Ishikawa (cell line): ENCODE results near the gene EEF1AKMT1.

Source experiments
- CEBPB ChIP-seq: IDR thresholded peaks from 2 replicates; pipeline ENCODE4 v1.6.1; 2012
- CREB1 ChIP-seq: IDR thresholded peaks from 2 replicates; pipeline ENCODE4 v1.6.1; 2012; ENCODE audit warnings: low read depth
- EGR1 ChIP-seq: IDR thresholded peaks from 2 replicates; pipeline ENCODE4 v1.6.1; 2012
- EP300 ChIP-seq: IDR thresholded peaks from 2 replicates; pipeline ENCODE4 v1.6.1; 2012; ENCODE audit warnings: borderline replicate concordance
- FOXM1 ChIP-seq: IDR thresholded peaks from 2 replicates; pipeline ENCODE4 v1.6.1; 2012; ENCODE audit warnings: low read depth, borderline replicate concordance
- NFIC ChIP-seq: IDR thresholded peaks from 2 replicates; pipeline ENCODE4 v1.6.1; 2012
- RAD21 ChIP-seq: IDR thresholded peaks from 2 replicates; pipeline ENCODE4 v1.6.1; 2012; ENCODE audit warnings: low read depth
- TAF1 ChIP-seq: IDR thresholded peaks from 2 replicates; pipeline ENCODE4 v1.6.1; 2012; ENCODE audit warnings: low read depth, mild to moderate bottlenecking
- TCF12 ChIP-seq: IDR thresholded peaks from 2 replicates; pipeline ENCODE4 v1.6.1; 2012; ENCODE audit warnings: low read depth
- TEAD4 ChIP-seq: IDR thresholded peaks from 2 replicates; pipeline ENCODE4 v1.6.1; 2012
- YY1 ChIP-seq: IDR thresholded peaks from 2 replicates; pipeline ENCODE4 v1.6.1; 2012; ENCODE audit warnings: low read depth
- ZBTB7A ChIP-seq: IDR thresholded peaks from 2 replicates; pipeline ENCODE4 v1.6.1; 2012; ENCODE audit warnings: low read depth
- TF ChIP-seq, protein P1 (sequence below): IDR thresholded peaks from 2 replicates; pipeline ENCODE4 v1.6.1; 2012; ENCODE audit warnings: low read depth, mild to moderate bottlenecking
- TF ChIP-seq, protein P2 (sequence below): IDR thresholded peaks from 2 replicates; pipeline ENCODE4 v1.6.1; 2012
- TF ChIP-seq, protein P3 (sequence below): IDR thresholded peaks from 2 replicates; pipeline ENCODE4 v1.6.1; 2012

EEF1AKMT1 gene

DNA sequence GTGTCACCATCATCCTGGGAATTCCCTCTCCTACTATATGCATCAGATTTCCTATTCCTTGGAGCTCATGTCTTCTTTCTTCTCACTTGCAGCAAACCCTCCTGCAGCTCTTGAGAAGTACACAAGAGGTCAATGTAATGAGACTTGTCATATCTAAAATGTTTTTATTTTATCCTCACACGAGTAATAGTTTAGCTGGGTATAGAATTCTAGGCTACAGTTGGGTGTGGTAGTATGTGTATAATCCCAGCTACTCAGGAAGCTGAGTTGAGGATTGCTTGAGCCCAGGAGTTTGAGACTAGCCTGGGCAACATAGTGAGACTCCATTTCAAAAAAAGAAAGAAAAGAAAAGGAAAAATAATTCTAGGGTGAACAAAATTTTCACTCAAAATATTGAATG lies 24.4 kb downstream of the EEF1AKMT1 start:
- TF ChIP-seq ZBTB7A = no peak
- no peak for TF ChIP-seq TAF1

DNA sequence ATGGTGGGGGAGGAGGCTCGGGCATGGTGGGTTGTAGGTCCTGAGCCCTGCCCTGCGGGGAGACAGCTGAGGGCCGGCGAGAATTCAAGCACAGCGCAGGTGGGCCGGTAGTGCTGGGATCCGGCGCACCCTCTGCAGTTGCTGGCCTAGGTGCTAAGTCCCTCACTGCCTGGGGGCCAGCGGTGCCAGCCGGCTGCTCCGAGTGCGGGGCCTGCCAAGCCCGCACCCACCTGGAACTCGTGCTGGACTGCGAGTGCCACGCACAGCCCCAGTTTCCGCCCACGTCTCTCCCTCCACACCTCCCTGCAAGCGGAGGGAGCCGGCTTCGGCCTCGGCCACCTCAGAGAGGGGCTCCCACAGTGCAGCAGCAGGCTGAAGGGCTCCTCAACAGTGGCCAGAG lies 33.7 kb downstream of the EEF1AKMT1 start:
- no peak for TF ChIP-seq CREB1
- TF ChIP-seq FOXM1 = no peak
- TF ChIP-seq EGR1 = no peak
- TF ChIP-seq TEAD4 = no peak
- no peak for TF ChIP-seq TCF12
- no peak for TF ChIP-seq RAD21
- TF ChIP-seq TAF1 = no peak
- TF ChIP-seq, protein P1, sequence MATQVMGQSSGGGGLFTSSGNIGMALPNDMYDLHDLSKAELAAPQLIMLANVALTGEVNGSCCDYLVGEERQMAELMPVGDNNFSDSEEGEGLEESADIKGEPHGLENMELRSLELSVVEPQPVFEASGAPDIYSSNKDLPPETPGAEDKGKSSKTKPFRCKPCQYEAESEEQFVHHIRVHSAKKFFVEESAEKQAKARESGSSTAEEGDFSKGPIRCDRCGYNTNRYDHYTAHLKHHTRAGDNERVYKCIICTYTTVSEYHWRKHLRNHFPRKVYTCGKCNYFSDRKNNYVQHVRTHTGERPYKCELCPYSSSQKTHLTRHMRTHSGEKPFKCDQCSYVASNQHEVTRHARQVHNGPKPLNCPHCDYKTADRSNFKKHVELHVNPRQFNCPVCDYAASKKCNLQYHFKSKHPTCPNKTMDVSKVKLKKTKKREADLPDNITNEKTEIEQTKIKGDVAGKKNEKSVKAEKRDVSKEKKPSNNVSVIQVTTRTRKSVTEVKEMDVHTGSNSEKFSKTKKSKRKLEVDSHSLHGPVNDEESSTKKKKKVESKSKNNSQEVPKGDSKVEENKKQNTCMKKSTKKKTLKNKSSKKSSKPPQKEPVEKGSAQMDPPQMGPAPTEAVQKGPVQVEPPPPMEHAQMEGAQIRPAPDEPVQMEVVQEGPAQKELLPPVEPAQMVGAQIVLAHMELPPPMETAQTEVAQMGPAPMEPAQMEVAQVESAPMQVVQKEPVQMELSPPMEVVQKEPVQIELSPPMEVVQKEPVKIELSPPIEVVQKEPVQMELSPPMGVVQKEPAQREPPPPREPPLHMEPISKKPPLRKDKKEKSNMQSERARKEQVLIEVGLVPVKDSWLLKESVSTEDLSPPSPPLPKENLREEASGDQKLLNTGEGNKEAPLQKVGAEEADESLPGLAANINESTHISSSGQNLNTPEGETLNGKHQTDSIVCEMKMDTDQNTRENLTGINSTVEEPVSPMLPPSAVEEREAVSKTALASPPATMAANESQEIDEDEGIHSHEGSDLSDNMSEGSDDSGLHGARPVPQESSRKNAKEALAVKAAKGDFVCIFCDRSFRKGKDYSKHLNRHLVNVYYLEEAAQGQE = no peak
- no peak for TF ChIP-seq CEBPB
- TF ChIP-seq, protein P2, sequence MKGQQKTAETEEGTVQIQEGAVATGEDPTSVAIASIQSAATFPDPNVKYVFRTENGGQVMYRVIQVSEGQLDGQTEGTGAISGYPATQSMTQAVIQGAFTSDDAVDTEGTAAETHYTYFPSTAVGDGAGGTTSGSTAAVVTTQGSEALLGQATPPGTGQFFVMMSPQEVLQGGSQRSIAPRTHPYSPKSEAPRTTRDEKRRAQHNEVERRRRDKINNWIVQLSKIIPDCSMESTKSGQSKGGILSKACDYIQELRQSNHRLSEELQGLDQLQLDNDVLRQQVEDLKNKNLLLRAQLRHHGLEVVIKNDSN = no peak
- no peak for TF ChIP-seq EP300
- no peak for TF ChIP-seq ZBTB7A
- no peak for TF ChIP-seq YY1
- TF ChIP-seq NFIC = no peak
- TF ChIP-seq, protein P3, sequence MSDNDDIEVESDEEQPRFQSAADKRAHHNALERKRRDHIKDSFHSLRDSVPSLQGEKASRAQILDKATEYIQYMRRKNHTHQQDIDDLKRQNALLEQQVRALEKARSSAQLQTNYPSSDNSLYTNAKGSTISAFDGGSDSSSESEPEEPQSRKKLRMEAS = no peak

DNA sequence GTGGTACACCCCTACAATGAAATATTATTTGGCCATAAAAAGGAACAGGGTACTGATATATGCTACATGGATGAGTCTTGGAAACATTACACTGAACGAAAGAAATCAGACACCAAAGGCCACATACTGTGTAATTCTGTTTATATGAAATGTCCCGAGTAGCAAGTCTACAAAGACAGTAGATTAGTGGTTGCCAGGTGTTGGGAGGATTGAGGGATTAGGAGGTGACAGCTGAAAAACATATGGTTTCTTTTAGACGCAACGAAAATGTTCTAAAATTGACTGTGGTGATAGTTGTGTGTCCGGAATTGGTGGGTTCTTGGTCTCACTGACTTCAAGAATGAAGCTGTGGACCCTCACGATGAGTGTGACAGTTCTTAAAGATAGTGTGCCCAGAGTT lies 35.1 kb downstream of the EEF1AKMT1 start:
- TF ChIP-seq EGR1 (no peak), ZBTB7A (no peak)
- TF ChIP-seq, protein P2 = no peak
- TF ChIP-seq, protein P3 = no peak

DNA sequence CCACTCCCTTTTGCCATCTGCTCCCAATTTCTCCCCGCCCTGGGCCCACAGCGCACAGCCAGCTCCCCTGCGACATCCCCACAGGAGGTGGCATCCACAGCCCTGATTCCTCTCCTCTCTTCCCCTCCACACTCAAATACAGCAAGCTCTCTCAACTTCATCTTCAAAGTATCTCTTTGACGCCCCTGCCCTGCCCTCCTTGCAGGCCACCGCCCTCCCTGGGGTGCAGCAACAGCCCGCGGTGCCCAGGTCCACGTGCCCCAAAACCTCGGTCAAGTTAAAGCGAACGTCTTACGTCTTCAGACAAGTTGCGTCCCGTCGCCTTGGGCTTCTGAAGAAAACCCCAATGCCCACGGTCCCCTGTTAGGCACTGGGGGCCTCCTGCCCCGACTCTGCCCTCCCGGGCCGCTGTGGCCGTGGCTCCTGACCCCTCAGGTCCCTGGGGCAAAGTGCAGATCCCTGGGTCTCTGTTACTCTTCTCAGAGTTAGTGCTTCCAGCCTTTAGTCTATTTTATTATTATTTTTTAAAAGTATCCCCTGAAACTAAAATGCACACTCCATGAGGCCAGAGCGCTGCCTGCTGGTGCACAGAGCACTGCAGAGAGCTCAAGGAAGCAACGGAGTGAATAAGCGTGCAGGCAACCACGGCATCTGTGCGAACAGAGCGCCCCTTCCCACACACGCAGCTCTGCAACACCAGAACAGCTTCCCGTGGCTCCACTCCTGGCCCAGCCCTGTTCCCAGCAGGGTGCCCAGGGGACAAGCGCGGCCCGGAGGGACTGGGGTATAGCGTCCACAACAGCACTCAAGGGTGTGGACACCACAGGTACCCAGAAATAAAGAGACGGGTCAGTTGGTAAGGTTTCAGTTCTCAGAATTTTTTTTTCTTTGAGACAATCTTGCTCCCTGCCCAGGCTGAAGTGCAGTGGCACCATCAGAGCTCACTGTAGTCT lies 43.9 kb downstream of the EEF1AKMT1 start:
- no peak for TF ChIP-seq CREB1
- TF ChIP-seq, protein P1 = no peak
- no peak for TF ChIP-seq RAD21
- no peak for TF ChIP-seq TAF1
- TF ChIP-seq, protein P3 = no peak
- no peak for TF ChIP-seq EP300
- TF ChIP-seq TCF12 = no peak
- no peak for TF ChIP-seq CEBPB
- TF ChIP-seq NFIC = no peak
- TF ChIP-seq ZBTB7A = no peak
- no peak for TF ChIP-seq YY1
- TF ChIP-seq, protein P2 = no peak
- no peak for TF ChIP-seq FOXM1
- no peak for TF ChIP-seq EGR1
- TF ChIP-seq TEAD4 = no peak

DNA sequence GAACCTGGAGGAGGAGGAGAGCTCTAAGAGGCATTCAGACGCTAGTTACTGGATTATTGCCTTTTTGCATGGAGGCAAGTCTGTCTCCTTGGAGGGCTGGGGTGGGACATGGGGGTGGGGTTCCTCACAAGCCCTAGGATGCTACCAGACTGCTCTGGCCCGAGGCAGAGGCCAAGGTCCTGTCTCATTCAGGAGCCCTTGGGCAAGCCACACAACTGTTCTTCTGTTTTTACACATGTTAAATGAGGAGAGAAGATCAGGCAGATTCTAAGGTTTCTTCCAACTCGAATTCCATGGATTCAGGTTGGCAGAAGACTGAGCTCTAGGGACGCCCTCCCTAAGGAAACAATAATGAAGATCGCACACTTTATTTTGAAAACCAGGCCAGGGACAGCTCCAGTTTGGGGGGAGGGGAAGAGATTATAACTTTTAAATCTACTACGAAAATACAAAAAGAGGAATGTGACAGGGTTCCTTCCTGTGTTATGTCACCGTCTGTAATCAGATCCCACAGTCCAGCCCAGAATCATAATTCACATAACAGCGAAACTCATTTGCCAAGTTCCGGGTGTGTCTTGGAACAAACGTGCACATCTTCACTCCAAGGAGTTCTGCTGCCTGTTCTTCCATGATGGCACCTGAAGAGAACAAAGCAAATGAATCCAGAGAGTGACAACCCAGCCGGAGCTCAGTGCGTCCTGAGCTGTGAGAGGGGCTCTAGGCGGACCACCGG lies 45.0 kb downstream of the EEF1AKMT1 start:
- TF ChIP-seq TCF12 (no peak), FOXM1 (no peak), CREB1 (no peak), NFIC (no peak), CEBPB (no peak), ZBTB7A (no peak), EP300 (no peak), TAF1 (no peak), TEAD4 (no peak), RAD21 (no peak), EGR1 (no peak), YY1 (no peak)
- TF ChIP-seq, protein P1 = no peak
- TF ChIP-seq, protein P2 = no peak
- TF ChIP-seq, protein P3 = no peak
